ENCODE data around the gene SPPL3. TPM values are rescaled to one million over a fixed set of nuclear protein-coding genes. Genes with fewer than 3 reads are reported as not detected.

SPPL3 gene
- total and polyA plus RNA-seq, 4 donors = 14.2 to 52.3 (median 29.6) TPM

GRCh38 chr12:120758798-120759590, 145.2 kb downstream of the SPPL3 start:
- DNase-seq (no peak), ATAC-seq (ENCODE audit: insufficient read depth, low FRiP score) (no peak)
- Histone ChIP-seq H3K4me3 (no peak overlapping the region), H3K9ac (ENCODE audit: insufficient read depth in 1 of 2, low read length in 2 of 2) (no peak overlapping the region), H3K36me3 (ENCODE audit: control insufficient read depth in 4 of 4, insufficient read depth in 4 of 4, low read length in 4 of 4) (peaks cover 7 to 15% (median 12%) of the 10 kb centered on the region in 4 donors), H3K9me3 (ENCODE audit: control insufficient read depth in 4 of 4, insufficient read depth in 3 of 4, low read length in 3 of 4) (no peaks in the 10 kb centered on the region), H3K27ac (ENCODE audit: low read depth in 1 of 2, low read length in 1 of 2) (no peak overlapping the region), H3K4me1 (ENCODE audit: control insufficient read depth in 5 of 5, insufficient read depth in 5 of 5, low read length in 5 of 5) (peaks cover 0 to 11% (median 0%) of the 10 kb centered on the region in 5 donors), H3K27me3 (ENCODE audit: control insufficient read depth in 3 of 3, insufficient read depth in 3 of 3, low read length in 2 of 3) (no peaks in the 10 kb centered on the region)
- 92 to 93% methylated on average over 7 of the region's 7 CpGs for WGBS, 2 donors
- TF ChIP-seq CTCF (IDR thresholded peaks at IDR 0.05; ENCODE audit: control extremely low read depth, extremely low read depth) = no peak

- 95% methylated on average over 6 of the region's 6 CpGs for WGBS, 2 donors
- no peaks in the 10 kb centered on the region for H3K9me3 ChIP-seq (ENCODE audit: control insufficient read depth in 4 of 4, insufficient read depth in 3 of 4, low read length in 3 of 4)
- TF ChIP-seq CTCF (IDR thresholded peaks at IDR 0.05; ENCODE audit: control extremely low read depth, extremely low read depth) = no peak
- ATAC-seq (ENCODE audit: insufficient read depth, low FRiP score) = no peak
- H3K36me3 ChIP-seq (ENCODE audit: control insufficient read depth in 4 of 4, insufficient read depth in 4 of 4, low read length in 4 of 4) = peaks cover 2 to 8% (median 7%) of the 10 kb centered on the region in 4 donors
- no peaks in the 10 kb centered on the region for H3K27me3 ChIP-seq (ENCODE audit: control insufficient read depth in 3 of 3, insufficient read depth in 3 of 3, low read length in 2 of 3)
- H3K4me1 ChIP-seq (ENCODE audit: control insufficient read depth in 5 of 5, insufficient read depth in 5 of 5, low read length in 5 of 5) = peaks cover 0 to 11% (median 0%) of the 10 kb centered on the region in 5 donors
- H3K4me3 ChIP-seq = no peak overlapping the region
- no peak overlapping the region for H3K9ac ChIP-seq (ENCODE audit: insufficient read depth in 1 of 2, low read length in 2 of 2)
- DNase-seq = no peak
- no peak overlapping the region for H3K27ac ChIP-seq (ENCODE audit: low read depth in 1 of 2, low read length in 1 of 2)
These were observed 146.2 kb downstream of the SPPL3 start for GRCh38 chr12:120757949-120758348.

- Histone ChIP-seq H3K9ac (ENCODE audit: insufficient read depth in 1 of 2, low read length in 2 of 2) (no peak overlapping the region), H3K36me3 (ENCODE audit: control insufficient read depth in 4 of 4, insufficient read depth in 4 of 4, low read length in 4 of 4) (peaks cover 0 to 7% (median 5%) of the 10 kb centered on the region in 4 donors), H3K27me3 (ENCODE audit: control insufficient read depth in 3 of 3, insufficient read depth in 3 of 3, low read length in 2 of 3) (no peaks in the 10 kb centered on the region), H3K4me3 (no peak overlapping the region), H3K4me1 (ENCODE audit: control insufficient read depth in 5 of 5, insufficient read depth in 5 of 5, low read length in 5 of 5) (peaks cover 0 to 11% (median 0%) of the 10 kb centered on the region in 5 donors), H3K9me3 (ENCODE audit: control insufficient read depth in 4 of 4, insufficient read depth in 3 of 4, low read length in 3 of 4) (no peaks in the 10 kb centered on the region), H3K27ac (ENCODE audit: low read depth in 1 of 2, low read length in 1 of 2) (no peak overlapping the region)
- TF ChIP-seq CTCF (IDR thresholded peaks at IDR 0.05; ENCODE audit: control extremely low read depth, extremely low read depth) = no peak
- ATAC-seq (ENCODE audit: insufficient read depth, low FRiP score) (no peak), DNase-seq (no peak)
- WGBS, 2 donors = 76 to 78% methylated on average over 4 of the region's 4 CpGs
These were observed 146.9 kb downstream of the SPPL3 start for GRCh38 chr12:120757226-120757742.
